HCT116 (cell line): Measurements from ENCODE around the gene RPL35A. TPM values are rescaled to one million over a fixed set of nuclear protein-coding genes. Genes with fewer than 3 reads are reported as not detected.
"Not testable (repeated sequence)": the region's sequence is repeated elsewhere in the genome, so short reads cannot be mapped to it uniquely, and the experiment has no call there.

ENCODE experiments used
- ATAC-seq: fragments of 200-7000 bp; cut with Tn5 transposase; 2 replicates; pipeline ENCODE4 v1.9.1; 2020; ENCODE audit warnings: mild to moderate bottlenecking, moderate library complexity
- BruUV-seq: library from RNA; stranded (reverse); fragments of 400-500 nt; replicated peaks from 2 replicates; lab custom pipeline; 2021; lab: Mats Ljungman, UMichigan
- CTCF ChIA-PET: fragments of 300-600 bp; sonication (Branson Sonifier 250); formaldehyde crosslinking; loops from one replicate; lab custom pipeline; 2021; ENCODE audit warnings: antibody characterized with exemption; lab: Charles Lee
- POLR2A ChIA-PET: fragments of 300-600, 350-600 bp; sonication (Branson Sonifier 250); formaldehyde crosslinking; loops from one replicate; lab custom pipeline; 2021; ENCODE audit warnings: antibody characterized with exemption; lab: Charles Lee
- RAD21 ChIA-PET, 2 experiments: fragments of 300-600 bp; sonication (Branson Sonifier 250); formaldehyde crosslinking; loops; one replicate each; lab custom pipeline; 2023; ENCODE audit warnings: low total read pairs in 2 of 2; ENCODE audit not compliant: uncharacterized antibody in 2 of 2, unreplicated experiment in 2 of 2, low non-redundant PET in 1 of 2; lab: Charles Lee
- DNase-seq: peaks from one replicate; pipeline ENCODE4 v3.0.0-alpha.2; 2010; ENCODE audit warnings: low read depth, low spot score
- H2AFZ ChIP-seq: fragments of 200-600 bp; shearing (Covaris generic), sonication (generic); 2 replicates; pipeline ENCODE4 v1.6.1; 2017; ENCODE audit warnings: low read depth, mixed run types, mixed read lengths, antibody characterized with exemption, low read length; ENCODE audit not compliant: poor library complexity, severe bottlenecking
- H3K27ac ChIP-seq: 2 replicates; pipeline ENCODE4 v1.5.1; 2012; ENCODE audit warnings: low read depth, low read length
- H3K27me3 ChIP-seq: fragments of 200-600 bp; sonication (generic); 2 replicates; pipeline ENCODE4 v1.6.1; 2016; ENCODE audit warnings: mixed run types, low read length, mixed read lengths; ENCODE audit not compliant: insufficient read depth
- H3K36me3 ChIP-seq, 2 experiments: fragments of 200-500 bp in 1 of 2; fragments of 200-600 bp in 1 of 2; sonication (Bioruptor generic) in 1 of 2; sonication (generic) in 1 of 2; 2 replicates each; pipeline versions ENCODE4 v1.5.1 to v1.6.1; 2014 to 2016; ENCODE audit warnings: low read length in 2 of 2, inconsistent platforms in 1 of 2, mixed read lengths in 1 of 2, mixed run types in 1 of 2; ENCODE audit not compliant: insufficient read depth in 2 of 2, control insufficient read depth in 1 of 2
- H3K4me1 ChIP-seq, 2 experiments: fragments of 200-600 bp in 1 of 2; sonication (generic) in 1 of 2; 2 replicates each; pipeline versions ENCODE4 v1.5.1 to v1.6.1; 2012 to 2017; ENCODE audit warnings: low read length in 2 of 2, inconsistent platforms in 1 of 2, mild to moderate bottlenecking in 1 of 2, mixed read lengths in 1 of 2, mixed run types in 1 of 2, moderate library complexity in 1 of 2; ENCODE audit not compliant: insufficient read depth in 2 of 2, control insufficient read depth in 1 of 2
- H3K4me2 ChIP-seq: fragments of 200-600 bp; sonication (generic); 2 replicates; pipeline ENCODE4 v1.6.1; 2017; ENCODE audit warnings: mixed run types, low read length, mixed read lengths
- H3K4me3 ChIP-seq, 2 experiments: fragments of 200-600 bp in 1 of 2; sonication (generic) in 1 of 2; replicated peaks in 1 of 2; 2 replicates each; pipeline ENCODE4 v1.5.1; 2011 to 2016; ENCODE audit warnings: low read length in 2 of 2, control low read depth in 1 of 2, low read depth in 1 of 2, mild to moderate bottlenecking in 1 of 2, mixed read lengths in 1 of 2, mixed run types in 1 of 2
- H3K79me2 ChIP-seq: fragments of 200-600 bp; sonication (generic); 2 replicates; pipeline ENCODE4 v1.6.1; 2017; ENCODE audit warnings: mild to moderate bottlenecking, mixed run types, low read length, moderate library complexity, mixed read lengths; ENCODE audit not compliant: insufficient read depth
- H3K9ac ChIP-seq: fragments of 200-600 bp; sonication (generic); 2 replicates; pipeline ENCODE4 v1.6.1; 2016; ENCODE audit warnings: low read length, mixed read lengths
- H3K9me2 ChIP-seq: fragments of 200-600 bp; sonication (generic), shearing (Covaris generic); 2 replicates; pipeline ENCODE4 v1.6.1; 2017; ENCODE audit warnings: mixed run types, mild to moderate bottlenecking, moderate library complexity; ENCODE audit not compliant: insufficient read depth
- H3K9me3 ChIP-seq, 2 experiments: fragments of 200-500 bp in 1 of 2; fragments of 200-600 bp in 1 of 2; sonication (Bioruptor generic) in 1 of 2; sonication (generic) in 1 of 2; 2 replicates each; pipeline ENCODE4 v1.6.1; 2014 to 2017; ENCODE audit warnings: low read length in 2 of 2, mixed read lengths in 2 of 2, inconsistent platforms in 1 of 2, low read depth in 1 of 2, mild to moderate bottlenecking in 1 of 2, mixed run types in 1 of 2, moderate library complexity in 1 of 2; ENCODE audit not compliant: control insufficient read depth in 1 of 2, insufficient read depth in 1 of 2
- H4K20me1 ChIP-seq: fragments of 200-600 bp; sonication (generic), shearing (Covaris generic); 2 replicates; pipeline ENCODE4 v1.6.1; 2017; ENCODE audit warnings: mixed run types, mild to moderate bottlenecking, moderate library complexity; ENCODE audit not compliant: insufficient read depth
- CTCF ChIP-seq, 3 experiments: fragments of 200-600 bp in 1 of 3; sonication (generic) in 1 of 3; IDR thresholded peaks in 2 of 3; conservative IDR thresholded peaks in 1 of 3; 2 replicates each; pipeline ENCODE4 v1.5.1; 2012 to 2017; ENCODE audit warnings: low read depth in 2 of 3, low read length in 2 of 3, antibody characterized with exemption in 1 of 3, borderline replicate concordance in 1 of 3, control low read depth in 1 of 3, mild to moderate bottlenecking in 1 of 3, mixed read lengths in 1 of 3, mixed run types in 1 of 3, moderate library complexity in 1 of 3; ENCODE audit not compliant: insufficient read depth in 1 of 3
- EGR1 ChIP-seq: IDR thresholded peaks from 2 replicates; pipeline ENCODE4 v1.6.1; 2012; ENCODE audit warnings: low read depth
- RAD21 ChIP-seq: IDR thresholded peaks from 2 replicates; pipeline ENCODE4 v1.6.1; 2012; ENCODE audit warnings: low read depth, mild to moderate bottlenecking
- intact Hi-C: fragments of 100-400 bp; cut with micrococcal nuclease; formaldehyde crosslinking; loops from 2 replicates; pipeline ENCODE4 v1.10.0; 2022
- total RNA-seq: library from RNA; stranded (reverse); gene quantifications from one replicate; pipeline ENCODE4 v1.2.1, GENCODE V29; 2021; ENCODE audit not compliant: unreplicated experiment

RPL35A gene
- total RNA-seq, 1 experiment from 2014 or later = 1,465 TPM

- no peak overlapping the region for H3K27ac ChIP-seq
- H3K9me3 ChIP-seq = no peaks in the 10 kb centered on the region
- no peaks in the 10 kb centered on the region for H3K4me1 ChIP-seq
- no peaks in the 10 kb centered on the region for H3K27me3 ChIP-seq
- no peaks in the 10 kb centered on the region for H3K9me2 ChIP-seq
- no peak for DNase-seq
- peak; percentile 84 for ATAC-seq
- H4K20me1 ChIP-seq = no peaks in the 10 kb centered on the region
- no peak overlapping the region for H2AFZ ChIP-seq
- ChIA-PET CTCF (interaction anchor here (1.0 to 1.5 kb wide), 2 partner anchors 17 to 163 kb away, joined by 3 to 4 read pairs; no protein-coding TSS in a partner anchor), RAD21 (no interaction called here), POLR2A (no interaction called here)
- H3K36me3 ChIP-seq = no peaks in the 10 kb centered on the region
- peak; percentile 34 for TF ChIP-seq RAD21
- TF ChIP-seq EGR1 = no peak
- peak; percentile 14 to 61 (median 60); a peak in 4 of 6 replicates for TF ChIP-seq CTCF (IDR thresholded peaks at IDR 0.05 in 2 of 3, conservative IDR thresholded peaks at IDR 0.05 in 1 of 3; ENCODE audit: borderline replicate concordance in 1 of 3, insufficient read depth in 1 of 3, low read depth in 2 of 3, low read length in 2 of 3)
- H3K9ac ChIP-seq = no peak overlapping the region
- BruUV-seq = no TSS peak
- no peak overlapping the region for H3K4me3 ChIP-seq
- intact Hi-C loops = no loop called here
- H3K4me2 ChIP-seq = no peak overlapping the region
- no peaks in the 10 kb centered on the region for H3K79me2 ChIP-seq
These were observed 23.6 kb upstream of the RPL35A start for GRCh38 chr3:197926418-197926817.

- intact Hi-C loops, H3K4me3 ChIP-seq, H3K9ac ChIP-seq, RAD21 ChIA-PET, H3K9me3 ChIP-seq, BruUV-seq, H3K79me2 ChIP-seq, H3K27me3 ChIP-seq, H3K9me2 ChIP-seq, CTCF ChIA-PET, ATAC-seq, POLR2A ChIA-PET, H3K36me3 ChIP-seq, H3K27ac ChIP-seq, H4K20me1 ChIP-seq, DNase-seq, H3K4me1 ChIP-seq, H2AFZ ChIP-seq, H3K4me2 ChIP-seq: not testable (repeated sequence)
These were observed 22.4 kb upstream of the RPL35A start for GRCh38 chr3:197927578-197927977.
